ENCODE results near the gene GPR25. TPM values are rescaled to one million over a fixed set of nuclear protein-coding genes. Genes with fewer than 3 reads are reported as not detected.

GPR25 gene
- total and polyA plus RNA-seq, 10 of the 15 experiments (the other 5 are each of a cell fraction or from before 2014, with no cell fraction given): not detected

DNA sequence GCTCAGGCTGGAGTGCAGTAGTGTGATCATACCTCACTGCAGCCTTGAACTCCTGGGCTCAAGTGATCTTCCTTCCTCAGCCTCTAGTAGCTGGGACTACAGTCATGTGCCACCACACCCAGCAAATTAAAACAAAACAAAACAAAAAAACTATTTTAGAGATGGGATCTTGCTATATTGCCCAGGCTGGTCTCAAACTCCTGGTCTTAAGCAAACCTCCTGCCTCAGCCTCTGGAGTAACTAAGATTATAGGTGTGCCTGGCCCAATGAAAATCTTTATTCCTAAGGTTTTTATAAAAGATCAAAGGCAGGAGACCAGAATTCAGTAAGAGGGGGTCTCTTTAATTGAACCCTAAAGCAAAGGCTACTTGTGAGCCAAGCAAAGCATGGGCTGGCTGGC is 32.0 kb downstream of the GPR25 start:
- no peak overlapping the region for H3K4me2 ChIP-seq (ENCODE audit: control insufficient read depth, insufficient read depth)
- ChIA-PET CTCF (interaction anchor here (1.1 to 9.2 kb wide), 6 partner anchors 12 to 67 kb away, joined by 3 to 131 read pairs (median 3); partner anchors contain the start of gene INAVA), POLR2A (interaction anchor here (0.9 to 6.3 kb wide), 6 partner anchors 8 to 277 kb away, joined by 3 to 60 read pairs (median 6); partner anchors contain the start of gene INAVA), SMC1A (ENCODE audit: uncharacterized antibody, unreplicated experiment) (interaction anchor here (1.0 to 11.7 kb wide), 10 partner anchors 12 to 283 kb away, joined by 3 to 193 read pairs (median 10); partner anchors contain the start of gene INAVA), RAD21 (ENCODE audit: unreplicated experiment) (interaction anchor here (1.4 to 5.5 kb wide), 8 partner anchors 8 to 283 kb away, joined by 4 to 53 read pairs (median 8); no protein-coding TSS in a partner anchor)
- H3K79me2 ChIP-seq (ENCODE audit: control insufficient read depth, insufficient read depth, low read length): no peaks in the 10 kb centered on the region
- peaks cover 12% of the 10 kb centered on the region for H3K4me1 ChIP-seq (ENCODE audit: control insufficient read depth, insufficient read depth, low read length)
- no peak overlapping the region for H3K27ac ChIP-seq (ENCODE audit: control insufficient read depth, insufficient read depth)
- intact Hi-C loops (cut with micrococcal nuclease; ENCODE audit: unreplicated experiment) (loop anchor here (5.0 kb wide), 2 partner anchors 37 to 277 kb away; no protein-coding TSS in a partner anchor), in situ Hi-C loops (cut with MboI) (loop anchor here (5.0 kb wide), 1 partner anchor 138 kb away; no protein-coding TSS in a partner anchor)
- H2AFZ ChIP-seq (ENCODE audit: control insufficient read depth, low read depth, low read length): no peak overlapping the region
- no peak overlapping the region for H3K4me3 ChIP-seq
- peaks cover 0 to 20% of the 10 kb centered on the region in 2 experiments; a peak in 2 of 4 replicates for H3K36me3 ChIP-seq (ENCODE audit: control insufficient read depth in 2 of 2, insufficient read depth in 2 of 2, low read length in 1 of 2)
- FAIRE-seq (no peak), ATAC-seq (no peak), DNase-seq (ENCODE audit: low read depth, low spot score) (no peak)
- H4K20me1 ChIP-seq (ENCODE audit: control insufficient read depth, insufficient read depth): no peaks in the 10 kb centered on the region
- BruUV-seq (replicated peaks): no TSS peak
- no peak for TF ChIP-seq EZH2 (IDR thresholded peaks at IDR 0.05; ENCODE audit: borderline replicate concordance, control insufficient read depth, low read depth, low read length)
- TF ChIP-seq CHD2 (IDR thresholded peaks at IDR 0.05; ENCODE audit: borderline replicate concordance, low read depth, low read length): no peak
- TF ChIP-seq ZBTB40 (IDR thresholded peaks at IDR 0.05; ENCODE audit: borderline replicate concordance): no peak
- no peak for TF ChIP-seq NR2F1 (conservative IDR thresholded peaks at IDR 0.05)
- no peak for TF ChIP-seq GABPA (IDR thresholded peaks at IDR 0.05; ENCODE audit: low read depth)
- TF ChIP-seq STAT3 (IDR thresholded peaks at IDR 0.05; ENCODE audit: low read depth, low read length): no peak
- no peak for TF ChIP-seq RBBP5 (conservative IDR thresholded peaks at IDR 0.05)
- TF ChIP-seq, protein P1, sequence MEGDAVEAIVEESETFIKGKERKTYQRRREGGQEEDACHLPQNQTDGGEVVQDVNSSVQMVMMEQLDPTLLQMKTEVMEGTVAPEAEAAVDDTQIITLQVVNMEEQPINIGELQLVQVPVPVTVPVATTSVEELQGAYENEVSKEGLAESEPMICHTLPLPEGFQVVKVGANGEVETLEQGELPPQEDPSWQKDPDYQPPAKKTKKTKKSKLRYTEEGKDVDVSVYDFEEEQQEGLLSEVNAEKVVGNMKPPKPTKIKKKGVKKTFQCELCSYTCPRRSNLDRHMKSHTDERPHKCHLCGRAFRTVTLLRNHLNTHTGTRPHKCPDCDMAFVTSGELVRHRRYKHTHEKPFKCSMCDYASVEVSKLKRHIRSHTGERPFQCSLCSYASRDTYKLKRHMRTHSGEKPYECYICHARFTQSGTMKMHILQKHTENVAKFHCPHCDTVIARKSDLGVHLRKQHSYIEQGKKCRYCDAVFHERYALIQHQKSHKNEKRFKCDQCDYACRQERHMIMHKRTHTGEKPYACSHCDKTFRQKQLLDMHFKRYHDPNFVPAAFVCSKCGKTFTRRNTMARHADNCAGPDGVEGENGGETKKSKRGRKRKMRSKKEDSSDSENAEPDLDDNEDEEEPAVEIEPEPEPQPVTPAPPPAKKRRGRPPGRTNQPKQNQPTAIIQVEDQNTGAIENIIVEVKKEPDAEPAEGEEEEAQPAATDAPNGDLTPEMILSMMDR (IDR thresholded peaks at IDR 0.05 in 2 of 3, conservative IDR thresholded peaks at IDR 0.05 in 1 of 3; ENCODE audit: control insufficient read depth in 2 of 3, extremely low read depth in 1 of 3, insufficient read depth in 1 of 3, low read depth in 3 of 3, low read length in 3 of 3): no peak
- no peak for TF ChIP-seq JUNB (IDR thresholded peaks at IDR 0.05)
- no peaks in the 10 kb centered on the region; the same call in 2 of the 3 replicates for H3K9me3 ChIP-seq (replicated peaks; ENCODE audit: control insufficient read depth, insufficient read depth, low read length)
- no peak overlapping the region for H3K9ac ChIP-seq (ENCODE audit: control insufficient read depth, insufficient read depth, low read length)
- H3K27me3 ChIP-seq (replicated peaks in 1 of 2; ENCODE audit: control insufficient read depth in 2 of 2, insufficient read depth in 2 of 2, low read length in 1 of 2): no peaks in the 10 kb centered on the region
